AG09309 (cell line): ENCODE results near the gene COPS4.

ENCODE experiments used
- DNase-seq: peaks from one replicate; pipeline ENCODE4 v3.0.0-alpha.2; 2010; ENCODE audit warnings: low read depth
- H3K4me3 ChIP-seq: 2 replicates; pipeline ENCODE4 v1.5.1; 2011; ENCODE audit warnings: mild to moderate bottlenecking, low read depth, low read length, moderate library complexity; ENCODE audit not compliant: control insufficient read depth
- CTCF ChIP-seq: IDR thresholded peaks from 2 replicates; pipeline ENCODE4 v1.5.1; 2011; ENCODE audit warnings: mild to moderate bottlenecking, low read depth, low read length, inconsistent platforms; ENCODE audit not compliant: insufficient read depth, control insufficient read depth; ENCODE audit errors: missing control alignments

Gene COPS4

GRCh38 chr4:83114576-83114975 lies 79.6 kb downstream of the COPS4 start, which contains the start of gene PLAC8:
TSS of gene PLAC8 (minus strand) at chr4:83114729. CDS start at chr4:83107921, 6,808 bp downstream.
- DNase-seq, result no peak
- no peak within 1 kb of the TSS for H3K4me3 ChIP-seq
- TF ChIP-seq CTCF, result no peak

- H3K4me3 ChIP-seq, result no peak overlapping the region
- no peak for DNase-seq
- no peak for TF ChIP-seq CTCF
These were observed 80.0 kb downstream of the COPS4 start for GRCh38 chr4:83115000-83115399.

- TF ChIP-seq CTCF, result no peak
- H3K4me3 ChIP-seq, result no peak overlapping the region
- DNase-seq, result no peak
These were observed 80.8 kb downstream of the COPS4 start for GRCh38 chr4:83115656-83116285.

GRCh38 chr4:83118869-83119268 lies 83.9 kb downstream of the COPS4 start:
- H3K4me3 ChIP-seq, result no peak overlapping the region
- TF ChIP-seq CTCF, result no peak
- DNase-seq, result peak; percentile 37

- H3K4me3 ChIP-seq, result no peak overlapping the region
- TF ChIP-seq CTCF, result no peak
- no peak for DNase-seq
These were observed 86.3 kb downstream of the COPS4 start for GRCh38 chr4:83121246-83121645.

DNA sequence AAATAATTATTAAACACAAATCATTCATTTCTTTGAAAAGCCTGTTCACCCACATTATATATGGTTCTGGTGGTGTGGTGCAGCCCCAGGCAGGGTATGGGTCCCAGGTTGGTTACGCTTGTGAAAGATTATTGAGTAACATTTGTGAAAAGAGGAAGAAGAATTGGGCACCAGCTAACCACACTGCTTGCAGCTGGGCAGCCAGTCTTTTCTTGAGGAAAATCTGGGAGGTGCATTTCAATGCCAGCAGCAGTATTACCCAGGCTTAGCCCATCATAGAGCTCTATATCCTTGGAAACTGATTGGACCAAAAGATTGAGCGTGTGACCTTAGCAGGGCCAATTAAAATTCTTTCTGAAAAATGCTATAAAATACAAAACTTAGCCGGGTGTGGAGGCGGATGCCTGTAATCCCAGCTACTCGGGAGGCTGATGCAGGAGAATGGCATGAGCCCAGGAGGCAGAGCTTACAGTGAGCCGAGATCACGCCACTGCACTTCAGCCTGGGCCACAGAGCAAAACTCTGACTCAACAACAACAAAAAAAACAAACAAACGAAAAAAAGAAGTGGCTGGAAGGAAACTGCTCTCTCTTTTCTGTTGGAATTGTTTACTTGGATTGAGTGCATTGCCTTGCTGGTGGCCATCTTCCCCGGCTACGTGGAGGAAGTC lies 89.3 kb downstream of the COPS4 start:
- no peak for TF ChIP-seq CTCF
- DNase-seq, result no peak
- no peak overlapping the region for H3K4me3 ChIP-seq
